Activated naive CD4-positive, alpha-beta T cell treated with anti-CD3 and anti-CD28 coated beads, Interleukin-2, amount 10 ng/mL, durations not matched to agents 7 days and 5 days (primary cell): Measurements from ENCODE around the gene SCP2.

Experiments used
- CTCF ChIA-PET: fragments of 350-600 bp; sonication (Branson Sonifier 250); formaldehyde crosslinking; loops from one replicate; lab custom pipeline; 2021; ENCODE audit warnings: antibody characterized with exemption; lab: Charles Lee
- DNase-seq: peaks from one replicate; pipeline ENCODE4 v3.0.0-alpha.2; 2020
- H3K27ac Mint-ChIP-seq: one replicate; pipeline ENCODE4 v1.8.0; 2021; ENCODE audit warnings: mild to moderate bottlenecking, moderate library complexity, mixed read lengths
- H3K27me3 Mint-ChIP-seq: one replicate; pipeline ENCODE4 v1.8.0; 2021; ENCODE audit warnings: mild to moderate bottlenecking, mixed read lengths
- H3K36me3 Mint-ChIP-seq: one replicate; pipeline ENCODE4 v1.8.0; 2021; ENCODE audit warnings: mixed read lengths
- H3K4me1 Mint-ChIP-seq: one replicate; pipeline ENCODE4 v1.8.0; 2021; ENCODE audit warnings: mixed read lengths
- H3K4me3 Mint-ChIP-seq: one replicate; pipeline ENCODE4 v1.8.0; 2021; ENCODE audit warnings: mild to moderate bottlenecking, moderate library complexity, mixed read lengths
- H3K9me3 Mint-ChIP-seq: one replicate; pipeline ENCODE4 v1.8.0; 2021; ENCODE audit warnings: mixed read lengths

SCP2 gene

DNA sequence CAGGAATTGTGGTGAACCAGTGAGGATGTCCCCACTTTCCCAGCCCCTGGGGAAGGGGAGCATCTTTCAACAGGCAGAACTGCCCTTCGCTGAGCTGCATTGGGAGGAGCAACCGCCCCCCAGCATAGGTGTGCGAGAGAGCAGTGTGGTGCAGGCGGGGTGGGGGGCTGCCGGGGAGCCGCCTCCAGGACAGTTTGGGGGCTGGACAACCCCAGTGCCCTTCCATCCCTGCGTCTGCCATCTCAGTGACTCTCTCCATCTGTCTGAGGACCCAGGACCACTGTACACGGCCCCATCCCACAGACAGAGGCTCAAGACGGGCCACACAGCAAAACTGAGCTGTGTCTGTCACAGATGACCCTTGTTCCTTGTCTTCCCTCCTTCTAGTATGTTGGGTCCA, 149.1 kb downstream of the SCP2 start:
- no peak overlapping the region for H3K27ac Mint-ChIP-seq
- H3K4me1 Mint-ChIP-seq: no peaks in the 10 kb centered on the region
- DNase-seq: no peak
- no peaks in the 10 kb centered on the region for H3K36me3 Mint-ChIP-seq
- H3K9me3 Mint-ChIP-seq: no peaks in the 10 kb centered on the region
- H3K4me3 Mint-ChIP-seq: no peak overlapping the region
- peaks cover 6% of the 10 kb centered on the region for H3K27me3 Mint-ChIP-seq
- CTCF ChIA-PET: no interaction called here

GRCh38 chr1:53076721-53077598, 149.9 kb downstream of the SCP2 start:
- no peaks in the 10 kb centered on the region for H3K36me3 Mint-ChIP-seq

GRCh38 chr1:53077599-53077965, 150.5 kb downstream of the SCP2 start:
- no peak overlapping the region for H3K4me3 Mint-ChIP-seq
- CTCF ChIA-PET: no interaction called here
- peaks cover 6% of the 10 kb centered on the region for H3K27me3 Mint-ChIP-seq
- no peaks in the 10 kb centered on the region for H3K36me3 Mint-ChIP-seq
- no peak for DNase-seq
- H3K27ac Mint-ChIP-seq: no peak overlapping the region
- H3K4me1 Mint-ChIP-seq: no peaks in the 10 kb centered on the region
- H3K9me3 Mint-ChIP-seq: no peaks in the 10 kb centered on the region

More at GRCh38 chr1:53076721-53077598, 149.9 kb downstream of the SCP2 start:
- Mint-ChIP-seq H3K4me3 (no peak overlapping the region), H3K4me1 (no peaks in the 10 kb centered on the region), H3K27me3 (peaks cover 6% of the 10 kb centered on the region), H3K9me3 (no peaks in the 10 kb centered on the region), H3K27ac (no peak overlapping the region)
- no peak for DNase-seq
- CTCF ChIA-PET: no interaction called here

DNA sequence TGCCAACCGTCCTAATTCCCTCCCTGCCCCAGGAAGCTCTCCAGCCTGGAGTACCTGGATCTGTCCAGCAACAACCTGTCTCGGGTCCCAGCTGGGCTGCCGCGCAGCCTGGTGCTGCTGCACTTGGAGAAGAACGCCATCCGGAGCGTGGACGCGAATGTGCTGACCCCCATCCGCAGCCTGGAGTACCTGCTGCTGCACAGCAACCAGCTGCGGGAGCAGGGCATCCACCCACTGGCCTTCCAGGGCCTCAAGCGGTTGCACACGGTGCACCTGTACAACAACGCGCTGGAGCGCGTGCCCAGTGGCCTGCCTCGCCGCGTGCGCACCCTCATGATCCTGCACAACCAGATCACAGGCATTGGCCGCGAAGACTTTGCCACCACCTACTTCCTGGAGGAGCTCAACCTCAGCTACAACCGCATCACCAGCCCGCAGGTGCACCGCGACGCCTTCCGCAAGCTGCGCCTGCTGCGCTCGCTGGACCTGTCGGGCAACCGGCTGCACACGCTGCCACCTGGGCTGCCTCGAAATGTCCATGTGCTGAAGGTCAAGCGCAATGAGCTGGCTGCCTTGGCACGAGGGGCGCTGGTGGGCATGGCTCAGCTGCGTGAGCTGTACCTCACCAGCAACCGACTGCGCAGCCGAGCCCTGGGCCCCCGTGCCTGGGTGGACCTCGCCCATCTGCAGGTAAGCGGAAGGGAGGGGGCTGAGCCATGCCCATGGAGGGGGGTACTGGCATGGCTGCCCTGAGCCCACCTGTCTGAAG, 151.4 kb downstream of the SCP2 start:
- DNase-seq: no peak

GRCh38 chr1:53079251-53079650, 152.2 kb downstream of the SCP2 start:
- no peaks in the 10 kb centered on the region for H3K9me3 Mint-ChIP-seq
- H3K27me3 Mint-ChIP-seq: peaks cover 9% of the 10 kb centered on the region
- DNase-seq: no peak
- no peaks in the 10 kb centered on the region for H3K4me1 Mint-ChIP-seq
- CTCF ChIA-PET: interaction anchor here (0.9 kb wide), 1 partner anchor 157 kb away, joined by 3 read pairs; no protein-coding TSS in a partner anchor
- H3K36me3 Mint-ChIP-seq: no peaks in the 10 kb centered on the region
- no peak overlapping the region for H3K4me3 Mint-ChIP-seq
- no peak overlapping the region for H3K27ac Mint-ChIP-seq

More for the DNA sequence above, 151.4 kb downstream of the SCP2 start:
- Mint-ChIP-seq H3K27me3 (peaks cover 9% of the 10 kb centered on the region), H3K4me3 (no peak overlapping the region), H3K36me3 (no peaks in the 10 kb centered on the region), H3K4me1 (no peaks in the 10 kb centered on the region), H3K27ac (no peak overlapping the region), H3K9me3 (no peaks in the 10 kb centered on the region)
- CTCF ChIA-PET: interaction anchor here (0.9 kb wide), 1 partner anchor 156 kb away, joined by 3 read pairs; no protein-coding TSS in a partner anchor

DNA sequence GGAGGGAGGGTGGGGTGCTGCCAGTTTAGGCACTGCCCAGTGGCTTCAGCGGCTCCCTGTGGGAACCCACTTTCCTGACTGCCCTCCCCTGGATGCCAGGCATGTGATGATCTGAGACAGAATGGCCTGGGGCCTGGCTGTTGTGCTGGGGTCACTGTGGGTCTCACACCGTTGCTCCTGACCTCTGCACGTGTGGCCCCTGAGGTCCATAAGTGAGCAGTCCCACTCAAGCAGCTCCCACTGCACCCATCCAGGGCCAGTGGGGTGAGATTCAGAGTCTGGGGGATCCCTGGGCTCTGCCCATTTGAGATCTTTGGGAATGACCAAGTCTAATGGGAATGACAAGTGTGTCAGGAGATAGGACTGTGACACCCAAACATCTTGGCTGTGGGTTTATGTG, 153.0 kb downstream of the SCP2 start:
- DNase-seq: no peak
- CTCF ChIA-PET: no interaction called here
- no peaks in the 10 kb centered on the region for H3K36me3 Mint-ChIP-seq

GRCh38 chr1:53080769-53081168, 153.7 kb downstream of the SCP2 start:
- CTCF ChIA-PET: no interaction called here
- H3K36me3 Mint-ChIP-seq: no peaks in the 10 kb centered on the region
- H3K27me3 Mint-ChIP-seq: peaks cover 3% of the 10 kb centered on the region
- DNase-seq: no peak
- no peaks in the 10 kb centered on the region for H3K9me3 Mint-ChIP-seq
- H3K4me3 Mint-ChIP-seq: no peak overlapping the region
- no peaks in the 10 kb centered on the region for H3K4me1 Mint-ChIP-seq
- H3K27ac Mint-ChIP-seq: no peak overlapping the region

More for the DNA sequence above, 153.0 kb downstream of the SCP2 start:
- Mint-ChIP-seq H3K9me3 (no peaks in the 10 kb centered on the region), H3K27me3 (peaks cover 8% of the 10 kb centered on the region), H3K27ac (no peak overlapping the region), H3K4me3 (no peak overlapping the region), H3K4me1 (no peaks in the 10 kb centered on the region)

DNA sequence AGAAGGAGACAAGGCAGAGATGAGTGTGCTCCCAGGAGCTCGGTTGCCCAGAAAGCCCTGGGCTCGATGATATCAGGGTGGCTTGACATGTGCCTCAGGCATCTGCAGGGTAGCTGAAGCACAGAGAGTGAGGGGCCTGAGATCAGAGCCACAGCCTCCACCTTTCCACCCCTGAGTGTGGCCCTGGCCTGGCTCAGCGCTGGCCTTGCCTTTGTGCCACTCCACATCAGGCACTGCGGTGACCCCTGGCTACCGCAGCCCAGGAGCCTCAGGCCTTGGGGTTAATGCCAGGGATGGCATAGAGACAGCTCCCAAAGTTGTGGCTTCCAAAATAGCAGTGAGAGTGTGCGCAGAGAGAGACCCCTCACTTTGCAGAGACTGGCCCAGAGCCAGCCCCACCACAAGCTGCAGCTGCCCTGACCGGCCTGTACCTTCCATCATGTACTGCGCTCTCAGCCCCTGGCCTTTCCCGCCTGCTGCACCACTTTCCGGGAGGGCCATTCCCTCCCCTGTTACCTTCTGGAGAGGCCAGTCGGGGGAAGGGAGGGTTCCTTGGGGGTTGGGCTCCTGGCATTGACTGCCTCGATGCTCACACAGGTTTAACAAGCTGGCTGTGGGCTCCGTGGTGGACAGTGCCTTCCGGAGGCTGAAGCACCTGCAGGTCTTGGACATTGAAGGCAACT, 154.4 kb downstream of the SCP2 start:
- H3K4me3 Mint-ChIP-seq: no peak overlapping the region
- no peaks in the 10 kb centered on the region for H3K4me1 Mint-ChIP-seq
- peaks cover 3% of the 10 kb centered on the region for H3K27me3 Mint-ChIP-seq
- H3K27ac Mint-ChIP-seq: no peak overlapping the region
- CTCF ChIA-PET: no interaction called here
- DNase-seq: no peak
- H3K36me3 Mint-ChIP-seq: no peaks in the 10 kb centered on the region
- H3K9me3 Mint-ChIP-seq: no peaks in the 10 kb centered on the region

DNA sequence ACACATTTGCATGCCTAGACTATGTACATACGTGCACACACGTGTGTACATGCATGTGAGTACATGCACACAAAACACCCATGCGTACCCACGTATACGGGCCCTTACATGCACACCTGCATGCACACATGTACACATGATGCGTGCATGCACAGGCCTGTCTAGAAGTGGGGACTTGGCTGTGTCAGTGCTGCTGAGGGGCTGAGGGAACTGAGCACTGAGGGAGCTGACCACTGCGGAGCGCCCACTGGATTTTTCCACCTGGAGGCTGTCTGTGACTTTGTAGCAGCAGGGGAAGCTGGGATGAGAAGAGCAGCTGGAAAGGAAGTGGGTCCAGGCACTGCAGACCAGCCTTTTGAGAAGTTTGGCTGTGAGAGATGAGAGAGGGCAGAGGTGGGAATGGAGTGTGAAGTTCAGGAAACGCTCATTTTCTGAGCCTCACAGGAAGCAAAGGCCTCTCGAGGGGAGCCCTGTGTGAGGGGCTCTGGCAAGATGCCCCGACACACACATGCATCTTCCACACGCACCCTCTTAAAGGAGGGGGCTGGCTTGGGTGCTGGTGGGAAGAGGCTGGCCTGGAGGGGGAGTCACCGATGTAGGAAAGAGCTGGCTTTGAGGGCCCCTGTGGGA, 155.9 kb downstream of the SCP2 start:
- H3K27ac Mint-ChIP-seq: no peak overlapping the region
- no peaks in the 10 kb centered on the region for H3K4me1 Mint-ChIP-seq
- CTCF ChIA-PET: no interaction called here
- H3K9me3 Mint-ChIP-seq: no peaks in the 10 kb centered on the region
- DNase-seq: no peak
- peaks cover 3% of the 10 kb centered on the region for H3K27me3 Mint-ChIP-seq
- H3K4me3 Mint-ChIP-seq: no peak overlapping the region
- H3K36me3 Mint-ChIP-seq: no peaks in the 10 kb centered on the region

- Mint-ChIP-seq H3K9me3 (no peaks in the 10 kb centered on the region), H3K4me3 (no peak overlapping the region), H3K27me3 (peaks cover 3% of the 10 kb centered on the region), H3K36me3 (no peaks in the 10 kb centered on the region), H3K27ac (no peak overlapping the region), H3K4me1 (no peaks in the 10 kb centered on the region)
- CTCF ChIA-PET: no interaction called here
- no peak for DNase-seq
These were observed 156.8 kb downstream of the SCP2 start for GRCh38 chr1:53083636-53084588.

DNA sequence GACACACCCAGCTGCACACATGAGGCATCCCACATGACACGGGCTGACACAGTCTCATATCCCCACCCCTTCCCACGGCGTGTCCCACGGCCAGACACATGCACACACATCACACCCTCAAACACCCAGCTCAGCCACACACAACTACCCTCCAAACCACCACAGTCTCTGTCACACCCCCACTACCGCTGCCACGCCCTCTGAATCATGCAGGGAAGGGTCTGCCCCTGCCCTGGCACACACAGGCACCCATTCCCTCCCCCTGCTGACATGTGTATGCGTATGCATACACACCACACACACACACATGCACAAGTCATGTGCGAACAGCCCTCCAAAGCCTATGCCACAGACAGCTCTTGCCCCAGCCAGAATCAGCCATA, 157.5 kb downstream of the SCP2 start:
- Mint-ChIP-seq H3K36me3 (no peaks in the 10 kb centered on the region), H3K9me3 (no peaks in the 10 kb centered on the region), H3K27me3 (peaks cover 3% of the 10 kb centered on the region), H3K4me1 (no peaks in the 10 kb centered on the region), H3K27ac (no peak overlapping the region), H3K4me3 (no peak overlapping the region)
- DNase-seq: no peak
- CTCF ChIA-PET: no interaction called here

DNA sequence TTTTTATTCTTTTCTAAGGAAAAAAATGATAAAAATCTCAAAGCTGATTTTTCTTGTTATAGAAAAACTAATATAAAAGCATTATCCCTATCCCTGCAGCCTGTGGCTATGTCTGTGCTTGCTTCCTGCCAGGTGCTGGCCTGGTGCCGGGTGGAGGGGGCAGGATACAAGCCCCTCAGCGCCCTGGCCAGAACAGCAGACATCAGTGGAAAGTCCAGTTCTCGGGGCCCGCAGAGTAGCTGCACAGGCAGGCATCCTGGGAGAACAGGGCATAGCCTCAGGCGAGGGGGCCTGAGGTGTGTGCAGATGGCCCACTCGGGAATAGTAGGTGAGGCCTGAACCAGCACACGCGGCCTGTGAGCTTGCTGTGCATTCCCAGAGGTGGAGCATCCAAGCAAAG, 158.3 kb downstream of the SCP2 start:
- CTCF ChIA-PET: no interaction called here
- Mint-ChIP-seq H3K4me3 (no peak overlapping the region), H3K27me3 (peaks cover 3% of the 10 kb centered on the region), H3K36me3 (no peaks in the 10 kb centered on the region), H3K9me3 (no peaks in the 10 kb centered on the region), H3K27ac (no peak overlapping the region), H3K4me1 (no peaks in the 10 kb centered on the region)
- DNase-seq: no peak

- no peak overlapping the region for H3K27ac Mint-ChIP-seq
- H3K4me3 Mint-ChIP-seq: no peak overlapping the region
- no peak for DNase-seq
- H3K4me1 Mint-ChIP-seq: no peaks in the 10 kb centered on the region
- peaks cover 3% of the 10 kb centered on the region for H3K27me3 Mint-ChIP-seq
- no peaks in the 10 kb centered on the region for H3K36me3 Mint-ChIP-seq
- no peaks in the 10 kb centered on the region for H3K9me3 Mint-ChIP-seq
- CTCF ChIA-PET: no interaction called here
These were observed 159.5 kb downstream of the SCP2 start for GRCh38 chr1:53086491-53087070.
